K562 (cell line): ENCODE measurements around the gene NAGPA. TPM values are rescaled to one million over a fixed set of nuclear protein-coding genes. Genes with fewer than 3 reads are reported as not detected.

ENCODE experiments used
- ATAC-seq: fragments of 200-7000 bp; cut with Tn5 transposase; 3 replicates; pipeline ENCODE4 v1.9.1; 2020; ENCODE audit warnings: moderate library complexity
- BruUV-seq: library from RNA; stranded (reverse); fragments of 400-500 nt; replicated peaks from 2 replicates; lab custom pipeline; 2021; lab: Mats Ljungman, UMichigan
- CTCF ChIA-PET: fragments of 300-600 bp; formaldehyde crosslinking; extraction: SDS; loops from one replicate; lab custom pipeline; 2021; ENCODE audit warnings: low intra/inter-chr PET ratio; lab: Yijun Ruan, JAX
- POLR2A ChIA-PET: fragments of 300-600, 350-650 bp; sonication (Branson Sonifier 250); formaldehyde crosslinking; extraction: SDS; loops from one replicate; lab custom pipeline; 2021; ENCODE audit warnings: antibody characterized with exemption, inconsistent platforms; lab: Yijun Ruan, JAX
- DNase-seq, 4 experiments: peaks; one replicate each; pipeline versions ENCODE4 v3.0.0 to v3.0.0-alpha.2; 2011 to 2018; ENCODE audit warnings: low spot score in 3 of 4, mixed read lengths in 3 of 4; ENCODE audit errors: extremely low read depth in 1 of 4
- FAIRE-seq: peaks from 2 replicates; lab custom pipeline; 2011; peaks lifted over from hg19 to GRCh38; lab: Jason Lieb, UNC
- H2AFZ ChIP-seq: 2 replicates; pipeline ENCODE4 v1.6.0; 2011; ENCODE audit warnings: low read depth, low read length, control low read depth, inconsistent platforms
- H3K27ac ChIP-seq: fragments of 200-600 bp; 3 replicates; pipeline ENCODE4 v1.8.0; 2011; ENCODE audit warnings: low read depth, mild to moderate bottlenecking, control low read depth, inconsistent platforms, low read length, moderate library complexity, mixed read lengths; ENCODE audit errors: extremely low read depth
- H3K27me3 ChIP-seq, 2 experiments: fragments of 300-600 bp in 1 of 2; 2 replicates in 1 of 2; 3 replicates in 1 of 2; pipeline versions ENCODE4 v1.6.0 to v1.8.0; 2011; ENCODE audit warnings: inconsistent platforms in 2 of 2, low read length in 2 of 2, mild to moderate bottlenecking in 1 of 2, mixed read lengths in 1 of 2, moderate library complexity in 1 of 2; ENCODE audit not compliant: control insufficient read depth in 2 of 2, insufficient read depth in 2 of 2
- H3K36me3 ChIP-seq: fragments of 300-600 bp; 3 replicates; pipeline ENCODE4 v1.8.0; 2011; ENCODE audit warnings: mild to moderate bottlenecking, low read length, inconsistent platforms; ENCODE audit not compliant: control insufficient read depth, insufficient read depth
- H3K4me1 ChIP-seq, 2 experiments: fragments of 200-600 bp in 1 of 2; replicated peaks in 1 of 2; 2 replicates in 1 of 2; 3 replicates in 1 of 2; pipeline versions ENCODE4 v1.5.1 to v1.8.0; 2011; ENCODE audit warnings: inconsistent platforms in 2 of 2, low read length in 2 of 2, mild to moderate bottlenecking in 1 of 2, mixed read lengths in 1 of 2, moderate library complexity in 1 of 2; ENCODE audit not compliant: control insufficient read depth in 2 of 2, insufficient read depth in 2 of 2
- H3K4me2 ChIP-seq: 2 replicates; pipeline ENCODE4 v1.6.1; 2011; ENCODE audit warnings: low read length, control low read depth, inconsistent platforms, mixed read lengths; ENCODE audit not compliant: insufficient read depth
- H3K4me3 ChIP-seq: fragments of 200-600 bp; sonication (generic), shearing (Covaris generic); 2 replicates; pipeline ENCODE4 v1.5.1; 2016; ENCODE audit warnings: control low read depth, inconsistent platforms
- H3K79me2 ChIP-seq: fragments of 200-600 bp; 3 replicates; pipeline ENCODE4 v1.8.0; 2011; ENCODE audit warnings: low read length, inconsistent platforms; ENCODE audit not compliant: control insufficient read depth, insufficient read depth
- H3K9ac ChIP-seq, 2 experiments: 2 replicates each; pipeline versions ENCODE4 v1.6.0 to v1.6.1; 2011; ENCODE audit warnings: low read depth in 2 of 2, low read length in 2 of 2, control low read depth in 1 of 2, inconsistent platforms in 1 of 2, mild to moderate bottlenecking in 1 of 2, mixed read lengths in 1 of 2; ENCODE audit not compliant: insufficient read depth in 1 of 2
- H3K9me1 ChIP-seq: one replicate; pipeline ENCODE4 v1.6.0; 2011; ENCODE audit warnings: inconsistent platforms, mild to moderate bottlenecking, low read length, moderate library complexity; ENCODE audit not compliant: control insufficient read depth, insufficient read depth
- H3K9me3 ChIP-seq: replicated peaks from 2 replicates; pipeline ENCODE4 v1.5.1; 2011; ENCODE audit warnings: low read depth, low read length, inconsistent platforms; ENCODE audit not compliant: control insufficient read depth, insufficient read depth
- H4K20me1 ChIP-seq: replicated peaks from 2 replicates; pipeline ENCODE4 v1.6.1; 2011; ENCODE audit warnings: low read length, inconsistent platforms, mixed read lengths; ENCODE audit not compliant: control insufficient read depth, insufficient read depth
- CTCF ChIP-seq, 3 experiments: IDR thresholded peaks in 2 of 3; conservative IDR thresholded peaks in 1 of 3; 2 replicates each; pipeline ENCODE4 v1.5.1; 2011 to 2012; ENCODE audit warnings: low read length in 3 of 3, mild to moderate bottlenecking in 3 of 3, control low read depth in 2 of 3, improper control_type of control experiment in 1 of 3, inconsistent platforms in 1 of 3, low read depth in 1 of 3, mixed read lengths in 1 of 3, moderate library complexity in 1 of 3; ENCODE audit not compliant: insufficient read depth in 2 of 3
- CUX1 ChIP-seq: fragments of 200-800 bp; sonication (Bioruptor generic); IDR thresholded peaks from 2 replicates; pipeline ENCODE4 v1.6.1; 2016; ENCODE audit warnings: missing genetic modification characterization, missing compliant biosample characterization
- ETS1 ChIP-seq: conservative IDR thresholded peaks from 2 replicates; pipeline ENCODE4 v1.6.1; 2011; ENCODE audit warnings: low read depth, mild to moderate bottlenecking, low read length; ENCODE audit not compliant: control insufficient read depth
- NFIX ChIP-seq: fragments of 250-450 bp; sonication (Bioruptor Pico); IDR thresholded peaks from 2 replicates; pipeline ENCODE4 v1.4.0; 2020; ENCODE audit warnings: low read depth, mild to moderate bottlenecking, moderate library complexity
- RAD21 ChIP-seq, 2 experiments: fragments of 250-450 bp in 1 of 2; fragments of 450-650 bp in 1 of 2; sonication (Bioruptor Pico) in 1 of 2; formaldehyde crosslinking in 1 of 2; IDR thresholded peaks in 1 of 2; conservative IDR thresholded peaks in 1 of 2; 2 replicates each; pipeline versions ENCODE4 v1.4.0 to v1.8.0; 2020 to 2022; ENCODE audit warnings: mild to moderate bottlenecking in 2 of 2, moderate library complexity in 1 of 2
- ZBTB43 ChIP-seq: sonication (generic); formaldehyde crosslinking; IDR thresholded peaks from 2 replicates; pipeline ENCODE4 v1.8.0; 2023; ENCODE audit warnings: mild to moderate bottlenecking, missing genetic modification reagents
- WGBS: fragments of 100-300 bp; shearing (Covaris generic); methylation state at CpG from one replicate; pipeline ENCODE4 v1.1.6; 2016; ENCODE audit warnings: low coverage, mixed read lengths; ENCODE audit not compliant: insufficient coverage; ENCODE audit errors: missing lambda C conversion rate; 5-methylcytosine and 5-hydroxymethylcytosine counted together
- in situ Hi-C: fragments of 300-500 bp; cut with MboI; formaldehyde crosslinking; loops from 4 replicates; pipeline ENCODE4 v1.15.0; 2018; ENCODE audit warnings: inconsistent platforms, mixed read lengths
- intact Hi-C: fragments of 100-400 bp; cut with micrococcal nuclease; formaldehyde crosslinking; loops from 2 replicates; pipeline ENCODE4 v1.14.2; 2022
- polyA plus RNA-seq, 8 experiments: library from polyadenylated mRNA; depleted of rRNA in 4 of 8; stranded (reverse) in 5 of 8; unstranded in 3 of 8; fragments of >200 nt; fragmentation: Nextera tagmentation in 2 of 8; fragmentation: Illumina TruSeq in 1 of 8; extraction: Ambion mirVana in 2 of 8; extraction: Trizol in 1 of 8; gene quantifications; 2 replicates each; pipeline versions ENCODE4 v1.2.1 to v1.2.3, GENCODE V29; 2011 to 2014; ENCODE audit warnings: inconsistent platforms in 1 of 8, missing spikeins in 1 of 8
- total RNA-seq, 7 experiments: library from RNA; depleted of rRNA in 6 of 7; stranded (reverse); fragments of >200 nt in 6 of 7; fragmentation: Illumina TruSeq in 2 of 7; extraction: Trizol in 2 of 7; gene quantifications; 2 replicates each; pipeline versions ENCODE4 v1.2.1 to v1.2.3, GENCODE V29; 2011 to 2021; ENCODE audit warnings: low replicate concordance in 1 of 7

NAGPA gene
- total and polyA plus RNA-seq, 9 of the 15 experiments (the other 6 are each of a cell fraction or from before 2014, with no cell fraction given): 0.15 to 12.7 (median 4.6) TPM

GRCh38 chr16:5011637-5012036 is 22.1 kb downstream of the NAGPA start (continued):
- TF ChIP-seq NFIX (CRISPR knock-in tag): no peak
- TF ChIP-seq CUX1 (CRISPR knock-in tag): no peak

- Histone ChIP-seq H3K4me2 (no peak overlapping the region), H3K27ac (no peak overlapping the region), H3K9me1 (no peaks in the 10 kb centered on the region), H3K79me2 (no peaks in the 10 kb centered on the region), H3K27me3 (peaks cover 20 to 74% of the 10 kb centered on the region in 2 experiments; a peak in 4 of 5 replicates), H3K9ac (no peak overlapping the region), H3K36me3 (no peaks in the 10 kb centered on the region), H4K20me1 (peaks cover 4% of the 10 kb centered on the region; the same call in 1 of the 2 replicates), H2AFZ (no peak overlapping the region)
- ATAC-seq: peak; percentile 69
- no TSS peak for BruUV-seq
- in situ Hi-C loops: no loop called here
- CTCF ChIA-PET: no interaction called here
- intact Hi-C loops: no loop called here
- TF ChIP-seq ZBTB43 (CRISPR knock-in tag) (no peak), RAD21 (CRISPR knock-in tag; conservative IDR thresholded peaks at IDR 0.05 in 1 of 2, IDR thresholded peaks at IDR 0.05 in 1 of 2) (peak in 1 of 2 experiments; percentile 13; a peak in 1 of 4 replicates), CTCF (IDR thresholded peaks at IDR 0.05 in 2 of 3, conservative IDR thresholded peaks at IDR 0.05 in 1 of 3; ENCODE audit: insufficient read depth in 2 of 3, low read depth in 1 of 3, low read length in 3 of 3) (peak in 2 of 3 experiments; percentile 12 to 23; a peak in 2 of 6 replicates), ETS1 (no peak)
- TF ChIP-seq, all 486 proteins: peak for 2
- no peak for DNase-seq
- FAIRE-seq: no peak
- WGBS: 0% methylated on average over 9 of the region's 15 CpGs
- no peaks in the 10 kb centered on the region for H3K9me3 ChIP-seq
- peaks cover 0 to 7% of the 10 kb centered on the region in 2 experiments; a peak in 1 of 5 replicates for H3K4me1 ChIP-seq
- no peak overlapping the region for H3K4me3 ChIP-seq
- POLR2A ChIA-PET: interaction anchor here (1.4 kb wide), 1 partner anchor 10 kb away, joined by 7 read pairs; no protein-coding TSS in a partner anchor
Measured at GRCh38 chr16:5010576-5011329, 23.0 kb downstream of the NAGPA start.
